ENCODE measurements around the gene EIF4A3. TPM values are rescaled to one million over a fixed set of nuclear protein-coding genes. Genes with fewer than 3 reads are reported as not detected.

Gene EIF4A3
- total and polyA plus RNA-seq, 9 donors, result 71.2 to 114 (median 87.8) TPM

GRCh38 chr17:80089762-80090161, 57.2 kb downstream of the EIF4A3 start:
- TF ChIP-seq POLR2A (IDR thresholded peaks at IDR 0.05) (no peak), CTCF (IDR thresholded peaks at IDR 0.05) (no peak), EP300 (IDR thresholded peaks at IDR 0.05) (no peak)

GRCh38 chr17:80087346-80088265, 59.3 kb downstream of the EIF4A3 start:
- Histone ChIP-seq H3K4me3 (no peak overlapping the region), H3K9me3 (no peaks in the 10 kb centered on the region), H3K4me1 (ENCODE audit: insufficient read depth) (no peaks in the 10 kb centered on the region), H3K27me3 (no peaks in the 10 kb centered on the region), H3K36me3 (no peaks in the 10 kb centered on the region), H3K27ac (no peak overlapping the region)
- no peak for DNase-seq
- intact Hi-C loops (cut with DNase I), result no loop called here
- 82 to 84% (median 83%) methylated on average over 34 of the region's 34 CpGs for WGBS, 3 donors
- TF ChIP-seq CTCF (IDR thresholded peaks at IDR 0.05), result no peak
- no peak for TF ChIP-seq POLR2A (IDR thresholded peaks at IDR 0.05)
- no peak for TF ChIP-seq EP300 (IDR thresholded peaks at IDR 0.05)

More at GRCh38 chr17:80089762-80090161, 57.2 kb downstream of the EIF4A3 start:
- Histone ChIP-seq H3K27ac (no peak overlapping the region), H3K36me3 (no peaks in the 10 kb centered on the region), H3K9me3 (no peaks in the 10 kb centered on the region), H3K27me3 (no peaks in the 10 kb centered on the region), H3K4me1 (ENCODE audit: insufficient read depth) (no peaks in the 10 kb centered on the region), H3K4me3 (no peak overlapping the region)
- intact Hi-C loops (cut with DNase I), result no loop called here
- no peak for DNase-seq
- 94 to 96% (median 95%) methylated on average over 16 of the region's 16 CpGs for WGBS, 3 donors

- Histone ChIP-seq H3K4me3 (no peak overlapping the region), H3K27me3 (no peaks in the 10 kb centered on the region), H3K27ac (no peak overlapping the region), H3K4me1 (ENCODE audit: insufficient read depth) (no peaks in the 10 kb centered on the region), H3K36me3 (no peaks in the 10 kb centered on the region), H3K9me3 (no peaks in the 10 kb centered on the region)
- WGBS, 3 donors, result 92 to 98% (median 94%) methylated on average over 11 of the region's 11 CpGs
- no peak for TF ChIP-seq POLR2A (IDR thresholded peaks at IDR 0.05)
- no peak for TF ChIP-seq CTCF (IDR thresholded peaks at IDR 0.05)
- no peak for TF ChIP-seq EP300 (IDR thresholded peaks at IDR 0.05)
- intact Hi-C loops (cut with DNase I), result no loop called here
- no peak for DNase-seq
Observed at GRCh38 chr17:80086616-80087015, 60.3 kb downstream of the EIF4A3 start.

GRCh38 chr17:80086081-80086480, 60.8 kb downstream of the EIF4A3 start:
- Histone ChIP-seq H3K4me1 (ENCODE audit: insufficient read depth) (no peaks in the 10 kb centered on the region), H3K36me3 (no peaks in the 10 kb centered on the region), H3K9me3 (no peaks in the 10 kb centered on the region), H3K27me3 (no peaks in the 10 kb centered on the region), H3K27ac (no peak overlapping the region), H3K4me3 (no peak overlapping the region)
- TF ChIP-seq CTCF (IDR thresholded peaks at IDR 0.05) (no peak), EP300 (IDR thresholded peaks at IDR 0.05) (no peak), POLR2A (IDR thresholded peaks at IDR 0.05) (no peak)
- DNase-seq, result no peak
- intact Hi-C loops (cut with DNase I), result no loop called here
- 88 to 94% (median 88%) methylated on average over 17 of the region's 17 CpGs for WGBS, 3 donors

Data from ovary (tissue), 9 donors.